IMR-90 (cell line): ENCODE data around the gene SH3RF3. TPM values are rescaled to one million over a fixed set of nuclear protein-coding genes. Genes with fewer than 3 reads are reported as not detected.

Experiments
- ATAC-seq: fragments of 200-7000 bp; cut with Tn5 transposase; 2 replicates; pipeline ENCODE4 v1.9.1; 2020; ENCODE audit warnings: low read depth, mild to moderate bottlenecking, moderate library complexity
- BruUV-seq: library from RNA; stranded (reverse); fragments of 400-500 nt; replicated peaks from 2 replicates; lab custom pipeline; 2021; lab: Mats Ljungman, UMichigan
- CTCF ChIA-PET: fragments of 300-600 bp; formaldehyde crosslinking; extraction: SDS; loops from one replicate; lab custom pipeline; 2021; ENCODE audit warnings: antibody characterized with exemption; lab: Yijun Ruan, JAX
- POLR2A ChIA-PET: fragments of 300-600 bp; sonication (Branson Sonifier 250); formaldehyde crosslinking; loops from one replicate; lab custom pipeline; 2022; ENCODE audit warnings: antibody characterized with exemption; ENCODE audit not compliant: unreplicated experiment; lab: Charles Lee
- DNase-seq: peaks from one replicate; pipeline ENCODE4 v3.0.0; 2013
- H2AFZ ChIP-seq: replicated peaks from 2 replicates; pipeline ENCODE3; 2013; ENCODE audit warnings: low read length, mild to moderate bottlenecking; ENCODE audit not compliant: poor library complexity
- H2AK5ac ChIP-seq: 2 replicates; pipeline ENCODE4 v1.6.1; 2013; ENCODE audit warnings: low read depth, low read length, inconsistent platforms
- H2AK9ac ChIP-seq: replicated peaks from 2 replicates; pipeline ENCODE3; 2013; ENCODE audit warnings: mild to moderate bottlenecking, low read depth, low read length, moderate library complexity; ENCODE audit not compliant: poor library complexity
- H2BK120ac ChIP-seq: 2 replicates; pipeline ENCODE4 v1.6.1; 2013; ENCODE audit warnings: low read depth, low read length, inconsistent platforms
- H2BK15ac ChIP-seq: 3 replicates; pipeline ENCODE4 v1.6.1; 2013; ENCODE audit warnings: low read depth, low read length, inconsistent platforms
- H2BK20ac ChIP-seq: 2 replicates; pipeline ENCODE4 v1.6.1; 2013; ENCODE audit warnings: low read depth, mild to moderate bottlenecking, inconsistent platforms, low read length, moderate library complexity
- H2BK5ac ChIP-seq: 2 replicates; pipeline ENCODE4 v1.6.1; 2013; ENCODE audit warnings: mild to moderate bottlenecking, low read depth, low read length, inconsistent platforms; ENCODE audit not compliant: poor library complexity, severe bottlenecking
- H3K14ac ChIP-seq: replicated peaks from 2 replicates; pipeline ENCODE4 v1.6.1; 2013; ENCODE audit warnings: low read depth, low read length, inconsistent platforms
- H3K18ac ChIP-seq: 2 replicates; pipeline ENCODE4 v1.6.1; 2013; ENCODE audit warnings: low read depth, low read length, control low read depth
- H3K23ac ChIP-seq: 2 replicates; pipeline ENCODE4 v1.6.1; 2013; ENCODE audit warnings: low read depth, low read length, inconsistent platforms
- H3K27ac ChIP-seq: 2 replicates; pipeline ENCODE4 v1.5.1; 2013; ENCODE audit warnings: mild to moderate bottlenecking, control low read depth, low read length; ENCODE audit not compliant: insufficient read depth
- H3K27me3 ChIP-seq: 2 replicates; pipeline ENCODE4 v1.6.1; 2013; ENCODE audit warnings: low read length; ENCODE audit not compliant: control insufficient read depth, insufficient read depth
- H3K36me3 ChIP-seq: 2 replicates; pipeline ENCODE4 v1.6.1; 2013; ENCODE audit warnings: low read length, mixed read lengths; ENCODE audit not compliant: control insufficient read depth, insufficient read depth
- H3K4ac ChIP-seq: 2 replicates; pipeline ENCODE4 v1.6.1; 2013; ENCODE audit warnings: low read depth, low read length, inconsistent platforms
- H3K4me1 ChIP-seq: 2 replicates; pipeline ENCODE4 v1.6.1; 2013; ENCODE audit warnings: low read length, mixed read lengths; ENCODE audit not compliant: control insufficient read depth, insufficient read depth
- H3K4me2 ChIP-seq: 2 replicates; pipeline ENCODE4 v1.6.1; 2013; ENCODE audit warnings: low read depth, mild to moderate bottlenecking, control low read depth, low read length, moderate library complexity
- H3K4me3 ChIP-seq: 2 replicates; pipeline ENCODE4 v1.5.1; 2013; ENCODE audit warnings: low read depth, mild to moderate bottlenecking, control low read depth, low read length, moderate library complexity; ENCODE audit not compliant: insufficient read depth
- H3K56ac ChIP-seq: 2 replicates; pipeline ENCODE4 v1.6.1; 2013; ENCODE audit warnings: low read length, inconsistent platforms; ENCODE audit not compliant: insufficient read depth; ENCODE audit errors: extremely low read depth
- H3K79me1 ChIP-seq, 2 experiments: 2 replicates each; pipeline ENCODE4 v1.6.1; 2013; ENCODE audit warnings: low read length in 2 of 2, inconsistent platforms in 1 of 2, low read depth in 1 of 2
- H3K9ac ChIP-seq: 2 replicates; pipeline ENCODE4 v1.6.1; 2013; ENCODE audit warnings: low read depth, low read length, control low read depth
- H3K9me1 ChIP-seq: 2 replicates; pipeline ENCODE4 v1.6.1; 2013; ENCODE audit warnings: low read length, inconsistent platforms; ENCODE audit not compliant: insufficient read depth
- H3K9me3 ChIP-seq: 2 replicates; pipeline ENCODE4 v1.6.1; 2013; ENCODE audit warnings: low read length; ENCODE audit not compliant: control insufficient read depth, insufficient read depth
- H4K20me1 ChIP-seq: 2 replicates; pipeline ENCODE4 v1.6.1; 2013; ENCODE audit warnings: low read length, inconsistent platforms; ENCODE audit not compliant: insufficient read depth
- H4K5ac ChIP-seq: 2 replicates; pipeline ENCODE4 v1.6.1; 2013; ENCODE audit warnings: mild to moderate bottlenecking, low read depth, low read length, control low read depth
- H4K8ac ChIP-seq, 2 experiments: 2 replicates each; pipeline ENCODE4 v1.6.1; 2013; ENCODE audit warnings: low read depth in 2 of 2, low read length in 2 of 2, control low read depth in 1 of 2, inconsistent platforms in 1 of 2
- H4K91ac ChIP-seq: 2 replicates; pipeline ENCODE4 v1.6.1; 2013; ENCODE audit warnings: low read depth, low read length, inconsistent platforms; ENCODE audit not compliant: insufficient read depth
- BHLHE40 ChIP-seq: fragments of 150-350 bp; IDR thresholded peaks from 2 replicates; pipeline ENCODE4 v1.6.1; 2016; ENCODE audit warnings: mild to moderate bottlenecking, low read depth, low read length
- CHD1 ChIP-seq: IDR thresholded peaks from 2 replicates; pipeline ENCODE4 v1.6.1; 2012; ENCODE audit warnings: low read depth, low read length, improper control_type of control experiment
- MAZ ChIP-seq: IDR thresholded peaks from 2 replicates; pipeline ENCODE4 v1.6.1; 2012; ENCODE audit warnings: low read depth, mild to moderate bottlenecking, low read length, improper control_type of control experiment, moderate library complexity, borderline replicate concordance
- MXI1 ChIP-seq: IDR thresholded peaks from 2 replicates; pipeline ENCODE4 v1.6.1; 2012; ENCODE audit warnings: low read depth, mild to moderate bottlenecking, low read length, moderate library complexity, borderline replicate concordance
- NFE2L2 ChIP-seq: fragments of 150-350 bp; IDR thresholded peaks from 2 replicates; pipeline ENCODE4 v1.6.1; 2016; ENCODE audit warnings: low read depth, mild to moderate bottlenecking, low read length
- RCOR1 ChIP-seq: IDR thresholded peaks from 2 replicates; pipeline ENCODE4 v1.6.1; 2012; ENCODE audit warnings: mild to moderate bottlenecking, low read length, improper control_type of control experiment; ENCODE audit not compliant: insufficient replicate concordance
- WGBS, 2 experiments: methylation state at CpG; one replicate each; pipeline versions ENCODE4 v1.1.5 to v1.1.7; 2013; ENCODE audit warnings: missing lambda C conversion rate in 2 of 2; ENCODE audit not compliant: insufficient read length in 1 of 2; ENCODE audit errors: extremely low coverage in 2 of 2; 5-methylcytosine and 5-hydroxymethylcytosine counted together
- dilution Hi-C: fragments of 300-500 bp; cut with HindIII; formaldehyde crosslinking; loops from one replicate; pipeline ENCODE4 v1.14.3; 2018; ENCODE audit warnings: low sequenced_read_pairs; ENCODE audit not compliant: unreplicated experiment
- in situ Hi-C: fragments of 300-500 bp; cut with MboI; formaldehyde crosslinking; loops from 3 replicates; pipeline ENCODE4 v1.14.3; 2019; ENCODE audit warnings: low sequenced_read_pairs, inconsistent platforms, mixed read lengths
- intact Hi-C: fragments of 100-400 bp; cut with micrococcal nuclease; formaldehyde crosslinking; loops from 2 replicates; pipeline ENCODE4 v1.10.0; 2022
- polyA plus RNA-seq, 3 experiments: library from polyadenylated mRNA; depleted of rRNA; stranded (reverse); fragments of >200 nt; gene quantifications; 2 replicates each; pipeline ENCODE4 v1.2.3, GENCODE V29; 2012; ENCODE audit warnings: low replicate concordance in 1 of 3
- total RNA-seq: library from RNA; depleted of rRNA; stranded (reverse); fragments of >200 nt; gene quantifications from 2 replicates; pipeline ENCODE4 v1.2.3, GENCODE V29; 2012

The SH3RF3 gene
- total and polyA plus RNA-seq, 2 of the 4 experiments (the other 2 are of a cell fraction) = 3.4 to 5.3 TPM

DNA sequence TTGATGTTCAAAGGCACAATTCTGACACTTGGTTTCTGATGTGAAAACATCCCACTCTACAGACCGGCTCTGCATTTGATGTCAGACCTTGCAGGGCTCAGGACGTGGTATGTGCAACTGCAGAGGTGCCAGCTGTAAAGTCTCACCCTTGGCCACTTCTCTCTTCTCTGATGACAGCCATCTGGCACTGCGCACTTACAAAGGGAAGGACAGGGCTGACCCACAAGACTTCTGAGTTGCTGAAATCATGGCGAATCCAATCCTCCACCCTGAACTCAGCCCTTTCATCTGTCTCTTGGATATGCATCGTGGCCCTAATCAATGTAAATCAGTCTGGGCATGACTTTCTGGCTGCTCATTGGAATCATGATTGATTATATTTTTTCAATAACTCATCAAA lies 402.2 kb downstream of the SH3RF3 start:
- no peak overlapping the region for H3K27ac ChIP-seq
- H4K5ac ChIP-seq = no peak overlapping the region
- H4K8ac ChIP-seq = no peak overlapping the region
- no peak overlapping the region for H2BK5ac ChIP-seq
- intact Hi-C loops (no loop called here), in situ Hi-C loops (no loop called here), dilution Hi-C loops (no loop called here)
- H2BK120ac ChIP-seq = no peak overlapping the region
- H2AFZ ChIP-seq = no peak overlapping the region
- no peak overlapping the region for H2AK5ac ChIP-seq
- no peak overlapping the region for H2BK20ac ChIP-seq
- no peak overlapping the region for H3K14ac ChIP-seq
- no peak overlapping the region for H4K91ac ChIP-seq
- no peak overlapping the region for H3K18ac ChIP-seq
- no peak overlapping the region for H2AK9ac ChIP-seq
- 100% methylated on average over 1 of the region's 5 CpGs; no CpG with 5 or more reads in 1 of the 2 experiments for WGBS, 2 experiments
- H3K4me3 ChIP-seq = no peak overlapping the region
- TF ChIP-seq MAZ = no peak
- TF ChIP-seq BHLHE40 = no peak
- no peak for TF ChIP-seq CHD1
- TF ChIP-seq RCOR1 = no peak
- no peak for TF ChIP-seq NFE2L2
- no peak for TF ChIP-seq MXI1
- ATAC-seq (no peak), DNase-seq (no peak)
- H3K9ac ChIP-seq = no peak overlapping the region
- H3K79me1 ChIP-seq = no peaks in the 10 kb centered on the region
- H3K4ac ChIP-seq = no peak overlapping the region
- H3K56ac ChIP-seq = no peak overlapping the region
- peaks cover 40% of the 10 kb centered on the region for H3K27me3 ChIP-seq
- H3K4me2 ChIP-seq = no peak overlapping the region
- peaks cover 2% of the 10 kb centered on the region; the same call in 1 of the 2 replicates for H3K4me1 ChIP-seq
- H2BK15ac ChIP-seq = no peak overlapping the region
- H3K36me3 ChIP-seq = no peaks in the 10 kb centered on the region
- H4K20me1 ChIP-seq = no peaks in the 10 kb centered on the region
- no peaks in the 10 kb centered on the region for H3K9me3 ChIP-seq
- no peak overlapping the region for H3K23ac ChIP-seq
- peaks cover 8% of the 10 kb centered on the region; the same call in 1 of the 2 replicates for H3K9me1 ChIP-seq
- BruUV-seq = no TSS peak
- ChIA-PET CTCF (interaction anchor here (0.6 kb wide), 2 partner anchors 285 to 404 kb away, joined by 4 read pairs; no protein-coding TSS in a partner anchor), POLR2A (no interaction called here)
